Mammary epithelial cell (primary cell): ENCODE measurements around the gene TCN2.
"Not testable (repeated sequence)": the region's sequence is repeated elsewhere in the genome, so short reads cannot be mapped to it uniquely, and the experiment has no call there.

Experiments
- CTCF ChIP-seq, 2 donors: IDR thresholded peaks in 1 of 2; conservative IDR thresholded peaks in 1 of 2; 2 replicates each; pipeline ENCODE4 v1.5.1; 2011 to 2012; ENCODE audit warnings: inconsistent platforms in 2 of 2, low read length in 2 of 2, mild to moderate bottlenecking in 2 of 2, control low read depth in 1 of 2, low read depth in 1 of 2; ENCODE audit not compliant: insufficient read depth in 1 of 2; ENCODE audit errors: extremely low read depth in 1 of 2
- EZH2 ChIP-seq: IDR thresholded peaks from 2 replicates; pipeline ENCODE4 v1.6.1; 2012; ENCODE audit warnings: low read length, inconsistent platforms, borderline replicate concordance

GRCh38 chr22:30592360-30592713 is 14.6 kb upstream of the TCN2 start:
- TF ChIP-seq CTCF (conservative IDR thresholded peaks at IDR 0.05 in 1 of 2, IDR thresholded peaks at IDR 0.05 in 1 of 2; ENCODE audit: extremely low read depth in 1 of 2, insufficient read depth in 1 of 2, low read depth in 1 of 2, low read length in 2 of 2); EZH2: not testable (repeated sequence)
